Neural cell (in vitro differentiated cells): ENCODE results near the gene SERAC1.

ENCODE experiments used
- TAF1 ChIP-seq: IDR thresholded peaks from 2 replicates; pipeline ENCODE4 v1.6.1; 2012; ENCODE audit warnings: low read depth
- TF ChIP-seq, protein P1 (sequence below): fragments of 450-650 bp; IDR thresholded peaks from 2 replicates; pipeline ENCODE4 v1.5.1; 2014; ENCODE audit warnings: antibody characterized with exemption, mild to moderate bottlenecking, moderate library complexity; ENCODE audit not compliant: poor library complexity, severe bottlenecking

DNA sequence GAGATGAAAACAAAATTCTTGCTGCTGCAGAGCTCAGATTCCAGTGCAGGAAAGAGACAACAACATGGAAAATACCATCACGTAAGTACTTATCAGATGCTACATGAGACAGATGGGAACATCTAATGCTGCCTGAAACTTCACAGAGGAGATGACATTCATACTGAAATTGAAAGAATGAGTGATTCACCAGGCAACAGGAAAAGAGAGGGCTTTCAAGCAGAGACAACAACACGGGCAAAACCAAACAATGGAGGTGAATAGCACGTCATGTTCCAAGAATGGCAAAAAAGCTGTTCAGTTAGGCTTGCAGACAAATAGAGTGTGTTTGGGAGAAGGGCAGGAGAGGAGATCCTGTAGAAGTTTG, 39.3 kb upstream of the SERAC1 start:
- no peak for TF ChIP-seq TAF1
- TF ChIP-seq, protein P1, sequence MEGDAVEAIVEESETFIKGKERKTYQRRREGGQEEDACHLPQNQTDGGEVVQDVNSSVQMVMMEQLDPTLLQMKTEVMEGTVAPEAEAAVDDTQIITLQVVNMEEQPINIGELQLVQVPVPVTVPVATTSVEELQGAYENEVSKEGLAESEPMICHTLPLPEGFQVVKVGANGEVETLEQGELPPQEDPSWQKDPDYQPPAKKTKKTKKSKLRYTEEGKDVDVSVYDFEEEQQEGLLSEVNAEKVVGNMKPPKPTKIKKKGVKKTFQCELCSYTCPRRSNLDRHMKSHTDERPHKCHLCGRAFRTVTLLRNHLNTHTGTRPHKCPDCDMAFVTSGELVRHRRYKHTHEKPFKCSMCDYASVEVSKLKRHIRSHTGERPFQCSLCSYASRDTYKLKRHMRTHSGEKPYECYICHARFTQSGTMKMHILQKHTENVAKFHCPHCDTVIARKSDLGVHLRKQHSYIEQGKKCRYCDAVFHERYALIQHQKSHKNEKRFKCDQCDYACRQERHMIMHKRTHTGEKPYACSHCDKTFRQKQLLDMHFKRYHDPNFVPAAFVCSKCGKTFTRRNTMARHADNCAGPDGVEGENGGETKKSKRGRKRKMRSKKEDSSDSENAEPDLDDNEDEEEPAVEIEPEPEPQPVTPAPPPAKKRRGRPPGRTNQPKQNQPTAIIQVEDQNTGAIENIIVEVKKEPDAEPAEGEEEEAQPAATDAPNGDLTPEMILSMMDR = no peak
